Ishikawa (cell line): ENCODE measurements around the gene SLC8A1.

Experiments used
- CEBPB ChIP-seq: IDR thresholded peaks from 2 replicates; pipeline ENCODE4 v1.6.1; 2012
- EP300 ChIP-seq: IDR thresholded peaks from 2 replicates; pipeline ENCODE4 v1.6.1; 2012; ENCODE audit warnings: borderline replicate concordance
- RAD21 ChIP-seq: IDR thresholded peaks from 2 replicates; pipeline ENCODE4 v1.6.1; 2012; ENCODE audit warnings: low read depth
- TAF1 ChIP-seq: IDR thresholded peaks from 2 replicates; pipeline ENCODE4 v1.6.1; 2012; ENCODE audit warnings: low read depth, mild to moderate bottlenecking

DNA sequence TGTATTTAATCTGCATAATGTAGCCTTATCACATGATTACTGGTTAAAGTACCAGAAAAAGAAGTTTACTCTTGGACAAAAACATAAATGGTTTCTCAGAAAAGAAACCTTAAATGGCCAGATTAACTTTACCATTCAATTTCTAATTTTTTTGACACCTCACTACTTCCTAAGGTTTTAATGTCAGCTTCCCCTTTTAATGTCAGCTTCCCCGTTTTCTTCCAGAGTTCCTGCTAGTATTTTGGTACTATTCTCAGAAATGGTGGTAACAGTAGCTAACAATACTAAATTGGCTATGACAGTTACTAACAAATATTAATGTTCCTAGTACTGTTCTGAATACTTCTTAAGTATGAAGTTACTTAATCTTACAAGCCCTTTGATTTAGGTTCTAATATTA, 22.4 kb upstream of the SLC8A1 start:
- TF ChIP-seq EP300 (no peak), TAF1 (no peak), RAD21 (no peak), CEBPB (no peak)
